C4-2B (cell line): ENCODE results near the gene EID1.

ENCODE experiments used
- CTCF ChIP-seq: fragments of 450-650 bp; conservative IDR thresholded peaks from 2 replicates; pipeline ENCODE4 v1.5.1; 2017; ENCODE audit warnings: mild to moderate bottlenecking
- ZFX ChIP-seq: fragments of 450-650 bp; IDR thresholded peaks from 2 replicates; pipeline ENCODE4 v1.6.1; 2017

GRCh38 chr15:48845123-48845522, 32.8 kb upstream of the EID1 start:
- TF ChIP-seq CTCF (no peak), ZFX (no peak)
